ENCODE results near the gene NNT.

GRCh38 chr5:43638546-43638945 is 35.6 kb downstream of the NNT start:
- TF ChIP-seq, protein P1, sequence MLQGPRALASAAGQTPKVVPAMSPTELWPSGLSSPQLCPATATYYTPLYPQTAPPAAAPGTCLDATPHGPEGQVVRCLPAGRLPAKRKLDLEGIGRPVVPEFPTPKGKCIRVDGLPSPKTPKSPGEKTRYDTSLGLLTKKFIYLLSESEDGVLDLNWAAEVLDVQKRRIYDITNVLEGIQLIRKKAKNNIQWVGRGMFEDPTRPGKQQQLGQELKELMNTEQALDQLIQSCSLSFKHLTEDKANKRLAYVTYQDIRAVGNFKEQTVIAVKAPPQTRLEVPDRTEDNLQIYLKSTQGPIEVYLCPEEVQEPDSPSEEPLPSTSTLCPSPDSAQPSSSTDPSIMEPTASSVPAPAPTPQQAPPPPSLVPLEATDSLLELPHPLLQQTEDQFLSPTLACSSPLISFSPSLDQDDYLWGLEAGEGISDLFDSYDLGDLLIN (CRISPR knock-in tag; IDR thresholded peaks at IDR 0.05; ENCODE audit: borderline replicate concordance), result no peak
- TF ChIP-seq TBL1XR1 (IDR thresholded peaks at IDR 0.05; ENCODE audit: borderline replicate concordance, low read length, partially characterized antibody), result no peak
- TF ChIP-seq ZNF138 (CRISPR knock-in tag; IDR thresholded peaks at IDR 0.05; ENCODE audit: low read depth), result no peak
- no peak for TF ChIP-seq ZBTB37 (CRISPR knock-in tag; IDR thresholded peaks at IDR 0.05)
- TF ChIP-seq NCOA2 (CRISPR knock-in tag; IDR thresholded peaks at IDR 0.05), result no peak
- no peak for TF ChIP-seq ZNF768 (CRISPR knock-in tag; IDR thresholded peaks at IDR 0.05)
- no peak for TF ChIP-seq REPIN1 (CRISPR knock-in tag; IDR thresholded peaks at IDR 0.05; ENCODE audit: borderline replicate concordance, low read depth)
- TF ChIP-seq MEIS1 (CRISPR knock-in tag; IDR thresholded peaks at IDR 0.05; ENCODE audit: borderline replicate concordance), result no peak
- TF ChIP-seq SETDB1 (CRISPR knock-in tag; IDR thresholded peaks at IDR 0.05; ENCODE audit: borderline replicate concordance), result no peak
- no peak for TF ChIP-seq HOXA7 (CRISPR knock-in tag; IDR thresholded peaks at IDR 0.05)
- no peak for TF ChIP-seq JUND (CRISPR knock-in tag; IDR thresholded peaks at IDR 0.05)
- TF ChIP-seq, protein P2, sequence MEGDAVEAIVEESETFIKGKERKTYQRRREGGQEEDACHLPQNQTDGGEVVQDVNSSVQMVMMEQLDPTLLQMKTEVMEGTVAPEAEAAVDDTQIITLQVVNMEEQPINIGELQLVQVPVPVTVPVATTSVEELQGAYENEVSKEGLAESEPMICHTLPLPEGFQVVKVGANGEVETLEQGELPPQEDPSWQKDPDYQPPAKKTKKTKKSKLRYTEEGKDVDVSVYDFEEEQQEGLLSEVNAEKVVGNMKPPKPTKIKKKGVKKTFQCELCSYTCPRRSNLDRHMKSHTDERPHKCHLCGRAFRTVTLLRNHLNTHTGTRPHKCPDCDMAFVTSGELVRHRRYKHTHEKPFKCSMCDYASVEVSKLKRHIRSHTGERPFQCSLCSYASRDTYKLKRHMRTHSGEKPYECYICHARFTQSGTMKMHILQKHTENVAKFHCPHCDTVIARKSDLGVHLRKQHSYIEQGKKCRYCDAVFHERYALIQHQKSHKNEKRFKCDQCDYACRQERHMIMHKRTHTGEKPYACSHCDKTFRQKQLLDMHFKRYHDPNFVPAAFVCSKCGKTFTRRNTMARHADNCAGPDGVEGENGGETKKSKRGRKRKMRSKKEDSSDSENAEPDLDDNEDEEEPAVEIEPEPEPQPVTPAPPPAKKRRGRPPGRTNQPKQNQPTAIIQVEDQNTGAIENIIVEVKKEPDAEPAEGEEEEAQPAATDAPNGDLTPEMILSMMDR (CRISPR knock-in tag; IDR thresholded peaks at IDR 0.05), result no peak

All from HepG2 (cell line).